Kidney (tissue), 14 donors: ENCODE results near the gene KDELR3. TPM values are rescaled to one million over a fixed set of nuclear protein-coding genes. Genes with fewer than 3 reads are reported as not detected.
A peak's percentile ranks its signal among the peaks of the same experiment; 100 is the strongest.

ENCODE experiments used
- DNase-seq, 5 donors: peaks; one replicate each; pipeline ENCODE4 v3.0.0-alpha.2; 2013 to 2020
- FAIRE-seq: peaks from 2 replicates; lab custom pipeline; 2012; peaks lifted over from hg19 to GRCh38; lab: Jason Lieb, UNC
- H3K27ac ChIP-seq, 2 donors: one replicate each; pipeline ENCODE4 v1.7.0; 2013; ENCODE audit warnings: low read depth in 2 of 2, low read length in 2 of 2, inconsistent platforms in 1 of 2
- H3K27me3 ChIP-seq: one replicate; pipeline ENCODE4 v1.7.1; 2013; ENCODE audit warnings: low read length, inconsistent platforms; ENCODE audit not compliant: control insufficient read depth, insufficient read depth
- H3K36me3 ChIP-seq, 3 donors: one replicate each; pipeline versions ENCODE4 v1.7.0 to v1.7.1; 2013; ENCODE audit warnings: low read length in 3 of 3, control low read depth in 1 of 3, inconsistent platforms in 1 of 3; ENCODE audit not compliant: insufficient read depth in 3 of 3, control insufficient read depth in 2 of 3
- H3K4me1 ChIP-seq, 3 donors: one replicate each; pipeline versions ENCODE4 v1.7.0 to v1.7.1; 2013; ENCODE audit warnings: low read length in 3 of 3, inconsistent platforms in 1 of 3, low read depth in 1 of 3; ENCODE audit not compliant: control insufficient read depth in 2 of 3, insufficient read depth in 2 of 3
- H3K4me3 ChIP-seq, 3 donors: one replicate each; pipeline versions ENCODE4 v1.7.0 to v1.8.1; 2013; ENCODE audit warnings: low read length in 3 of 3, control low read depth in 1 of 3, inconsistent platforms in 1 of 3
- H3K9ac ChIP-seq, 3 donors: one replicate each; pipeline versions ENCODE4 v1.7.0 to v1.7.1; 2013; ENCODE audit warnings: low read length in 3 of 3, control low read depth in 1 of 3, inconsistent platforms in 1 of 3
- H3K9me3 ChIP-seq, 3 donors: one replicate each; pipeline versions ENCODE4 v1.7.0 to v1.7.1; 2013; ENCODE audit warnings: low read length in 3 of 3, control low read depth in 1 of 3, inconsistent platforms in 1 of 3; ENCODE audit not compliant: control insufficient read depth in 2 of 3, insufficient read depth in 1 of 3
- intact Hi-C: fragments of 100-400 bp; cut with DNase I; formaldehyde crosslinking; loops from one replicate; pipeline ENCODE4 v1.11.1; 2022
- polyA plus RNA-seq: library from polyadenylated mRNA; stranded (reverse); fragments of 350-450 nt; fragmentation: Illumina TruSeq; extraction: RNeasy Lipid Tissue Mini Kit (QIAGEN cat#74804); gene quantifications from one replicate; pipeline ENCODE4 v1.2.3, GENCODE V29; 2014; ENCODE audit warnings: low read depth, low replicate concordance; ENCODE audit not compliant: insufficient read depth
- total RNA-seq: library from RNA; stranded (reverse); fragmentation: NEBNext Ultra II Directional; extraction: Animal tissue kit (Norgen Biotek cat#: 25700); gene quantifications from one replicate; pipeline ENCODE4 v1.2.1, GENCODE V29; 2021
- TF ChIP-seq, protein P1 (sequence below): IDR thresholded peaks from 3 replicates; pipeline ENCODE4 v1.5.1; 2012; ENCODE audit warnings: mild to moderate bottlenecking, moderate library complexity, borderline replicate concordance; ENCODE audit not compliant: insufficient read depth; ENCODE audit errors: extremely low read depth
- donor health status: control.
- donor health status: control.
- donor health status: control.
- donor health status: control.
- donor health status: control.
- donor health status: DM: yes; HTN: yes; CAD: no.
- donor health status: Normal renal cell carcinoma (clear cell type).

The KDELR3 gene
- total and polyA plus RNA-seq, 2 donors from 2014 or later: 11.4 to 16.7 TPM

GRCh38 chr22:38423512-38424503 lies 44.1 kb upstream of the KDELR3 start:
- intact Hi-C loops: no loop called here
- H3K36me3 ChIP-seq: no peaks in the 10 kb centered on the region
- TF ChIP-seq, protein P1, sequence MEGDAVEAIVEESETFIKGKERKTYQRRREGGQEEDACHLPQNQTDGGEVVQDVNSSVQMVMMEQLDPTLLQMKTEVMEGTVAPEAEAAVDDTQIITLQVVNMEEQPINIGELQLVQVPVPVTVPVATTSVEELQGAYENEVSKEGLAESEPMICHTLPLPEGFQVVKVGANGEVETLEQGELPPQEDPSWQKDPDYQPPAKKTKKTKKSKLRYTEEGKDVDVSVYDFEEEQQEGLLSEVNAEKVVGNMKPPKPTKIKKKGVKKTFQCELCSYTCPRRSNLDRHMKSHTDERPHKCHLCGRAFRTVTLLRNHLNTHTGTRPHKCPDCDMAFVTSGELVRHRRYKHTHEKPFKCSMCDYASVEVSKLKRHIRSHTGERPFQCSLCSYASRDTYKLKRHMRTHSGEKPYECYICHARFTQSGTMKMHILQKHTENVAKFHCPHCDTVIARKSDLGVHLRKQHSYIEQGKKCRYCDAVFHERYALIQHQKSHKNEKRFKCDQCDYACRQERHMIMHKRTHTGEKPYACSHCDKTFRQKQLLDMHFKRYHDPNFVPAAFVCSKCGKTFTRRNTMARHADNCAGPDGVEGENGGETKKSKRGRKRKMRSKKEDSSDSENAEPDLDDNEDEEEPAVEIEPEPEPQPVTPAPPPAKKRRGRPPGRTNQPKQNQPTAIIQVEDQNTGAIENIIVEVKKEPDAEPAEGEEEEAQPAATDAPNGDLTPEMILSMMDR: no peak
- DNase-seq (peak in 3 of 5 donors; percentile 14 to 76 (median 58)), FAIRE-seq (no peak)
- no peaks in the 10 kb centered on the region for H3K9me3 ChIP-seq
- H3K27ac ChIP-seq: no peak overlapping the region
- H3K4me1 ChIP-seq: peaks cover 0 to 8% (median 8%) of the 10 kb centered on the region in 3 donors
- H3K4me3 ChIP-seq: no peak overlapping the region
- H3K9ac ChIP-seq: peak overlapping the region in 1 of 3 donors; percentile 34
- H3K27me3 ChIP-seq: no peaks in the 10 kb centered on the region

DNA sequence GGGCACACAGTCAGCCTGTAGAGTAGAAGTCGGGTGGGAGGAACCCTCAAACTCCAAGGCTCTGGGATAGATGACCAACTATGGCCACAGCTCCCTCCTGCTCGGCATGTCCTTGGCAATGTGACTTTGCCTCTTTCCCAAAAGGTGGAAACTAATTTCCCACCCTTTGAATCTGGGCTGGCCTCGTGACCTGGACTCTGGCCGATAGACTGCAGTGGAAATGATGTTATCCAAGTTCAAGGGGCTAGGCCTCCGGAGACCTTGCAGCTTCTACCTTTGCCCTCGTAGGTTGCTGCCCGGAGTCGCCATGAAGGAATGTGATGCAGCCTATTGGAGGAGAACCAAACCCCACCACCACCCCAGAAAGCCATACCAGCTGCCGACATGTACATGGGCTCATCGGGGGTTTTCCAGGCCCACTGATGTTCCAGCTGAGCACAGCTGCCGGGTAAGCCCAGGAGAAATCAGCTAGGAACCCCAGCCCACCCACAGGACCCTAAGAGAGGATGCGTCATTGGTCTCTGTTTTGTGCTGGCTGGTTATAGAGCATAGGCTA lies 43.3 kb upstream of the KDELR3 start:
- intact Hi-C loops: no loop called here
- DNase-seq (no peak), FAIRE-seq (no peak)
- Histone ChIP-seq H3K4me3 (no peak overlapping the region), H3K27me3 (no peaks in the 10 kb centered on the region), H3K9ac (no peak overlapping the region), H3K9me3 (no peaks in the 10 kb centered on the region), H3K27ac (no peak overlapping the region), H3K36me3 (no peaks in the 10 kb centered on the region), H3K4me1 (peaks cover 0 to 8% (median 8%) of the 10 kb centered on the region in 3 donors)
- TF ChIP-seq, protein P1: no peak

DNA sequence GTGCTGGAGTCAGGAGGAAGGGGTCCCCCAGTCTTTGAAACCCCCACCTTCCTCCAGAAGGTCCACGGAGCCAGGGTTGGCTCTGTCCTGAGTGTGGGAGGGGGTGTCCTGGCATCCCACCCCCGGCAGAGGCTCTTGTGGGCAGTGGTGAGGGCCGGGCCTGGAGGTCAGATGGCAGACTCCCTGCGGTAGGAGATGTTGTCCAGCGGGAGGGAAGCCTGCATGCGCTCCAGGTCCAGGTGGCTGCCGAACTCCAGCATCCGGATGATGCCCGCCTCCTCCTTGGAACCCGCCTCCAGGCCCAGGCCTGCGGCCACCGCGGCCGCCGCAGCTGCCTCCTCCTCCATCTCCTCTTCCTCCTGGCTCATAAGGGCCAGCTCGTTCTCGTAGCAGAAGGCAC lies 41.3 kb upstream of the KDELR3 start:
- intact Hi-C loops: no loop called here
- no peak for FAIRE-seq
- no peaks in the 10 kb centered on the region for H3K36me3 ChIP-seq
- no peak overlapping the region for H3K4me3 ChIP-seq
- no peaks in the 10 kb centered on the region for H3K27me3 ChIP-seq
- H3K27ac ChIP-seq: no peak overlapping the region
- H3K9ac ChIP-seq: no peak overlapping the region
- TF ChIP-seq, protein P1: no peak
- no peak for DNase-seq
- H3K9me3 ChIP-seq: no peaks in the 10 kb centered on the region
- H3K4me1 ChIP-seq: peaks cover 0 to 8% (median 8%) of the 10 kb centered on the region in 3 donors
